HepG2 (cell line): ENCODE results near the gene H1-8. TPM values are rescaled to one million over a fixed set of nuclear protein-coding genes. Genes with fewer than 3 reads are reported as not detected.

Experiments
- ATAC-seq: fragments of 200-7000 bp; cut with Tn5 transposase; 3 replicates; pipeline ENCODE4 v1.9.1; 2020; ENCODE audit warnings: mild to moderate bottlenecking, moderate library complexity
- BruUV-seq: library from RNA; stranded (reverse); fragments of 400-500 nt; replicated peaks from 2 replicates; lab custom pipeline; 2021; lab: Mats Ljungman, UMichigan
- CTCF ChIA-PET: fragments of 300-600 bp; formaldehyde crosslinking; extraction: SDS; loops from one replicate; lab custom pipeline; 2021; ENCODE audit warnings: low total read pairs, inconsistent platforms, low intra/inter-chr PET ratio; lab: Yijun Ruan, JAX
- POLR2A ChIA-PET: fragments of 350-600 bp; sonication (Branson Sonifier 250); formaldehyde crosslinking; loops from one replicate; lab custom pipeline; 2020; ENCODE audit warnings: antibody characterized with exemption, inconsistent platforms; lab: Yijun Ruan, JAX
- DNase-seq: peaks from one replicate; pipeline ENCODE4 v3.0.0-alpha.2; 2015; ENCODE audit warnings: low spot score
- FAIRE-seq: peaks from 3 replicates; lab custom pipeline; 2011; peaks lifted over from hg19 to GRCh38; lab: Jason Lieb, UNC
- H2AFZ ChIP-seq: one replicate; pipeline ENCODE4 v1.6.1; 2011; ENCODE audit warnings: low read length, inconsistent platforms
- H3K27ac ChIP-seq: fragments of 300-600 bp; 3 replicates; pipeline ENCODE4 v1.8.0; 2011; ENCODE audit warnings: mixed run types, mild to moderate bottlenecking, mixed read lengths, low read length, inconsistent platforms; ENCODE audit not compliant: insufficient read depth; ENCODE audit errors: extremely low read length
- H3K27me3 ChIP-seq, 2 experiments: fragments of 200-600 bp in 1 of 2; 2 replicates in 1 of 2; 3 replicates in 1 of 2; pipeline versions ENCODE4 v1.6.0 to v1.8.0; 2011; ENCODE audit warnings: low read length in 2 of 2, mild to moderate bottlenecking in 2 of 2, moderate library complexity in 2 of 2, inconsistent platforms in 1 of 2; ENCODE audit not compliant: insufficient read depth in 2 of 2, control insufficient read depth in 1 of 2
- H3K36me3 ChIP-seq, 2 experiments: fragments of 200-600 bp in 1 of 2; replicated peaks in 1 of 2; 2 replicates in 1 of 2; 3 replicates in 1 of 2; pipeline versions ENCODE4 v1.5.1 to v1.8.0; 2011; ENCODE audit warnings: low read length in 2 of 2, inconsistent platforms in 1 of 2; ENCODE audit not compliant: insufficient read depth in 2 of 2, control insufficient read depth in 1 of 2
- H3K4me1 ChIP-seq: 2 replicates; pipeline ENCODE4 v1.5.1; 2012; ENCODE audit warnings: low read length, inconsistent platforms; ENCODE audit not compliant: insufficient read depth
- H3K4me2 ChIP-seq: 2 replicates; pipeline ENCODE4 v1.6.0; 2011; ENCODE audit warnings: low read depth, low read length, inconsistent platforms
- H3K4me3 ChIP-seq, 3 experiments: fragments of 200-600 bp in 1 of 3; sonication (generic), shearing (Covaris generic) in 1 of 3; replicated peaks in 1 of 3; 2 replicates each; pipeline ENCODE4 v1.5.1; 2011 to 2016; ENCODE audit warnings: low read length in 3 of 3, inconsistent platforms in 2 of 3, low read depth in 2 of 3, mild to moderate bottlenecking in 2 of 3, control low read depth in 1 of 3, mixed read lengths in 1 of 3; ENCODE audit not compliant: insufficient read depth in 1 of 3
- H3K79me2 ChIP-seq: one replicate; pipeline ENCODE4 v1.6.1; 2011; ENCODE audit warnings: low read length, inconsistent platforms; ENCODE audit not compliant: insufficient read depth
- H3K9ac ChIP-seq: 2 replicates; pipeline ENCODE4 v1.6.0; 2011; ENCODE audit warnings: mild to moderate bottlenecking, low read depth, low read length, inconsistent platforms; ENCODE audit not compliant: insufficient read depth
- H3K9me3 ChIP-seq: 2 replicates; pipeline ENCODE4 v1.5.1; 2012; ENCODE audit warnings: mild to moderate bottlenecking, low read length
- H4K20me1 ChIP-seq: 2 replicates; pipeline ENCODE4 v1.6.0; 2011; ENCODE audit warnings: inconsistent platforms, mild to moderate bottlenecking, low read length, moderate library complexity; ENCODE audit not compliant: insufficient read depth
- GATAD1 ChIP-seq: IDR thresholded peaks from 2 replicates; pipeline ENCODE4 v1.6.1; 2016; ENCODE audit warnings: missing genetic modification reagents, missing compliant biosample characterization
- JUNB ChIP-seq: sonication (generic); formaldehyde crosslinking; IDR thresholded peaks from 2 replicates; pipeline ENCODE4 v1.8.0; 2022; ENCODE audit warnings: missing genetic modification reagents, mild to moderate bottlenecking, borderline replicate concordance
- KDM1A ChIP-seq: IDR thresholded peaks from 2 replicates; pipeline ENCODE4 v1.6.1; 2016; ENCODE audit warnings: missing compliant biosample characterization
- POLR2AphosphoS2 ChIP-seq: IDR thresholded peaks from 2 replicates; pipeline ENCODE4 v1.6.1; 2011; ENCODE audit warnings: low read depth, low read length, improper control_type of control experiment
- RORA ChIP-seq: sonication (generic); formaldehyde crosslinking; IDR thresholded peaks from 2 replicates; pipeline ENCODE4 v1.5.0; 2020; ENCODE audit warnings: mild to moderate bottlenecking, missing genetic modification reagents, moderate library complexity
- WGBS: methylation state at CpG from one replicate; pipeline ENCODE4 v1.1.6; 2017; ENCODE audit warnings: low lambda C conversion rate; 5-methylcytosine and 5-hydroxymethylcytosine counted together
- in situ Hi-C: cut with HindIII; loops from 2 replicates; pipeline ENCODE4 v1.10.0; 2017; ENCODE audit warnings: low pct_unique_long_range_greater_than_20kb; ENCODE audit not compliant: extremely low pct_ligation_motif_present
- intact Hi-C: fragments of 100-400 bp; cut with micrococcal nuclease; formaldehyde crosslinking; loops from one replicate; pipeline ENCODE4 v1.10.0; 2022; ENCODE audit not compliant: unreplicated experiment
- polyA plus RNA-seq, 8 experiments: library from polyadenylated mRNA; depleted of rRNA in 3 of 8; stranded (reverse) in 7 of 8; unstranded in 1 of 8; fragments of >200 nt; fragmentation: Illumina TruSeq in 4 of 8; extraction: Trizol in 4 of 8; gene quantifications; 2 replicates each; pipeline versions ENCODE4 v1.2.1 to v1.2.3, GENCODE V29; 2011 to 2016; ENCODE audit warnings: low read depth in 4 of 8, missing spikeins in 1 of 8, mixed read lengths in 1 of 8; ENCODE audit not compliant: insufficient read depth in 1 of 8
- total RNA-seq, 5 experiments: library from RNA; depleted of rRNA; stranded (reverse); fragments of >200 nt; fragmentation: Illumina TruSeq; extraction: Trizol; gene quantifications; 2 replicates each; pipeline ENCODE4 v1.2.3, GENCODE V29; 2016; ENCODE audit warnings: low read depth in 1 of 5
- TF ChIP-seq, protein P1 (sequence below): sonication (generic); formaldehyde crosslinking; IDR thresholded peaks from 2 replicates; pipeline ENCODE4 v1.4.0; 2020; ENCODE audit warnings: missing genetic modification reagents

H1-8 gene
- total and polyA plus RNA-seq, 2 of the 13 experiments (the other 11 are each of a cell fraction or from before 2014, with no cell fraction given): 0.08 TPM; not detected in 1

DNA sequence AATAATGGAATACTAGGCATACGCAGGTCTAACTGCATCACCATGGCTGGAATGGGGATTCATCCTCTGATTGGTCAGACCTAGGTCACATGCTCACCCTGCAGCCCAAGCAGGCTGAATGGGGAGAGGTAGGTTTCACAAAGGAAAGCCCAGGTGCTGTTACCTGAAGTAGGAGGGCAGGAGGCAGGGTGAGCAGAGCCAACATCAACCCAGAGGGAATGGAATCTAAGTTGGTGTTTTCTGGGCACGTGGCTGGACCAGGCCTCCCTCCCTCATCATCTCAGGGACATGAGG is 6.7 kb upstream of the H1-8 start (continued):
- TF ChIP-seq, protein P1, sequence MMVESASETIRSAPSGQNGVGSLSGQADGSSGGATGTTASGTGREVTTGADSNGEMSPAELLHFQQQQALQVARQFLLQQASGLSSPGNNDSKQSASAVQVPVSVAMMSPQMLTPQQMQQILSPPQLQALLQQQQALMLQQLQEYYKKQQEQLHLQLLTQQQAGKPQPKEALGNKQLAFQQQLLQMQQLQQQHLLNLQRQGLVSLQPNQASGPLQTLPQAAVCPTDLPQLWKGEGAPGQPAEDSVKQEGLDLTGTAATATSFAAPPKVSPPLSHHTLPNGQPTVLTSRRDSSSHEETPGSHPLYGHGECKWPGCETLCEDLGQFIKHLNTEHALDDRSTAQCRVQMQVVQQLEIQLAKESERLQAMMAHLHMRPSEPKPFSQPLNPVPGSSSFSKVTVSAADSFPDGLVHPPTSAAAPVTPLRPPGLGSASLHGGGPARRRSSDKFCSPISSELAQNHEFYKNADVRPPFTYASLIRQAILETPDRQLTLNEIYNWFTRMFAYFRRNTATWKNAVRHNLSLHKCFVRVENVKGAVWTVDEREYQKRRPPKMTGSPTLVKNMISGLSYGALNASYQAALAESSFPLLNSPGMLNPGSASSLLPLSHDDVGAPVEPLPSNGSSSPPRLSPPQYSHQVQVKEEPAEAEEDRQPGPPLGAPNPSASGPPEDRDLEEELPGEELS (CRISPR knock-in tag): no peak
- TF ChIP-seq GATAD1 (CRISPR knock-in tag): no peak

DNA sequence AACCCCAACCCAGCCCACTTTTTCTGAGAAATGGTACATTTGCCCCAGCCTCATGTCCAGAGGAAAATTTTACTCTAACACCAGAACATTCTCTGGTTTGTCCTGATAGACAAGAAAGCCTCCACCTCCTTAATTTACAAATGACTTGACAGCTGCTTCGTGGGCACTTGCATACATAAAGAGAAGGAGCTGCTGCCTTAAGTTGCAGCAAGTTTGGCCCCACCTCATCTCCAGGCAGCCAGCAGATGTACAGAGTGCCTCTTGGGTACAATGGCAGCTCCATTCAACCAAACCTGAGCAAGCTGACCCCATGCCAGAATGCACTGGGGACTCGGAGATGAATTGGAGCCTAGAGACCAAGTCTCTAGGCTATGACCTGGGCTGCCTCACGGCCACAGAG is 6.2 kb upstream of the H1-8 start:
- Histone ChIP-seq H3K4me3 (no peak overlapping the region), H3K27me3 (no peaks in the 10 kb centered on the region), H3K9me3 (no peaks in the 10 kb centered on the region), H3K27ac (no peak overlapping the region), H3K4me1 (peaks cover 68% of the 10 kb centered on the region), H2AFZ (no peak overlapping the region), H3K4me2 (no peak overlapping the region), H3K9ac (no peak overlapping the region), H3K79me2 (no peaks in the 10 kb centered on the region), H4K20me1 (no peaks in the 10 kb centered on the region), H3K36me3 (no peaks in the 10 kb centered on the region)
- 63% methylated on average over 1 of the region's 3 CpGs for WGBS
- POLR2A ChIA-PET: no interaction called here
- ATAC-seq: no peak
- in situ Hi-C loops (no loop called here), intact Hi-C loops (no loop called here)
- no peak for FAIRE-seq
- no peak for DNase-seq
- no TSS peak for BruUV-seq
- TF ChIP-seq JUNB (CRISPR knock-in tag) (no peak), POLR2AphosphoS2 (no peak), RORA (CRISPR knock-in tag) (no peak), KDM1A (CRISPR knock-in tag) (no peak)
- CTCF ChIA-PET: no interaction called here
